ENCODE data around the gene EIF1B. TPM values are rescaled to one million over a fixed set of nuclear protein-coding genes. Genes with fewer than 3 reads are reported as not detected.

EIF1B gene
- polyA plus RNA-seq, 1 donor (not counting 4 experiments of a cell fraction or from before 2014, with no cell fraction given): 23.5 TPM

DNA sequence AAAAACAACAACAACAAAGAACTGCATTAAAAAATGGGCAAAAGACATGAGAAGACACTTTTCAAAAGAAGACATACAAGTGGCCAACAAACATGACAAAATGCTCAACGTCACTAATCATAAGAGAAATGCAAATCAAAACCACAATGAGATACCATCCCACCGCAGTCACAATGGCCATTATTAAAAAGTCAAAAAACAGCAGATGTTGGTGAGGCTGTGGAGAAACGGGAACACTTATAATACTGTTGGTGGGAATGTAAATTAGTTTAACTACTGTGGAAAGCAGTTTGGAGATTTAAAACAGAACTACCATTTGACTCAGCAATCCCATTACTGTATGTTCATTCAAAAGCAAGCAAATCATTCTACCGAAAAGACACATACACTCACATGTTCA, 15.1 kb downstream of the EIF1B start:
- H3K9me3 ChIP-seq (ENCODE audit: control insufficient read depth, low read depth, low read length): no peaks in the 10 kb centered on the region
- H4K20me1 ChIP-seq (ENCODE audit: control insufficient read depth, extremely low read depth, insufficient read depth, low read length): no peaks in the 10 kb centered on the region
- TF ChIP-seq, protein P1, sequence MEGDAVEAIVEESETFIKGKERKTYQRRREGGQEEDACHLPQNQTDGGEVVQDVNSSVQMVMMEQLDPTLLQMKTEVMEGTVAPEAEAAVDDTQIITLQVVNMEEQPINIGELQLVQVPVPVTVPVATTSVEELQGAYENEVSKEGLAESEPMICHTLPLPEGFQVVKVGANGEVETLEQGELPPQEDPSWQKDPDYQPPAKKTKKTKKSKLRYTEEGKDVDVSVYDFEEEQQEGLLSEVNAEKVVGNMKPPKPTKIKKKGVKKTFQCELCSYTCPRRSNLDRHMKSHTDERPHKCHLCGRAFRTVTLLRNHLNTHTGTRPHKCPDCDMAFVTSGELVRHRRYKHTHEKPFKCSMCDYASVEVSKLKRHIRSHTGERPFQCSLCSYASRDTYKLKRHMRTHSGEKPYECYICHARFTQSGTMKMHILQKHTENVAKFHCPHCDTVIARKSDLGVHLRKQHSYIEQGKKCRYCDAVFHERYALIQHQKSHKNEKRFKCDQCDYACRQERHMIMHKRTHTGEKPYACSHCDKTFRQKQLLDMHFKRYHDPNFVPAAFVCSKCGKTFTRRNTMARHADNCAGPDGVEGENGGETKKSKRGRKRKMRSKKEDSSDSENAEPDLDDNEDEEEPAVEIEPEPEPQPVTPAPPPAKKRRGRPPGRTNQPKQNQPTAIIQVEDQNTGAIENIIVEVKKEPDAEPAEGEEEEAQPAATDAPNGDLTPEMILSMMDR (optimal IDR thresholded peaks at IDR 0.05 in 1 of 3, IDR thresholded peaks at IDR 0.05 in 1 of 3, conservative IDR thresholded peaks at IDR 0.05 in 1 of 3; ENCODE audit: extremely low read depth in 1 of 3, insufficient read depth in 2 of 3, low read length in 3 of 3): no peak
- TF ChIP-seq EZH2 (IDR thresholded peaks at IDR 0.05; ENCODE audit: low read length): no peak
- no peaks in the 10 kb centered on the region for H3K4me1 ChIP-seq (ENCODE audit: control insufficient read depth, extremely low read depth, insufficient read depth, low read length)
- no peak overlapping the region for H3K4me2 ChIP-seq (ENCODE audit: control insufficient read depth, extremely low read depth, insufficient read depth, low read depth, low read length)
- no peaks in the 10 kb centered on the region for H3K27me3 ChIP-seq (ENCODE audit: control insufficient read depth, extremely low read depth, insufficient read depth, low read length)
- no peak for DNase-seq (ENCODE audit: low read depth, low spot score)
- no peak overlapping the region for H2AFZ ChIP-seq (ENCODE audit: control insufficient read depth, low read length)
- H3K9ac ChIP-seq (ENCODE audit: control insufficient read depth, extremely low read depth, insufficient read depth, low read length): no peak overlapping the region
- H3K9me1 ChIP-seq (ENCODE audit: control insufficient read depth, extremely low read depth, insufficient read depth, low read length): no peaks in the 10 kb centered on the region
- dilution Hi-C loops (cut with MboI; ENCODE audit: extremely low pct_ligation_motif_present, low sequenced_read_pairs): no loop called here
- H3K36me3 ChIP-seq (ENCODE audit: control insufficient read depth in 2 of 2, extremely low read depth in 1 of 2, insufficient read depth in 2 of 2, low read length in 2 of 2): no peaks in the 10 kb centered on the region
- no peaks in the 10 kb centered on the region for H3K79me2 ChIP-seq (ENCODE audit: control insufficient read depth, insufficient read depth, low read length)
- no peak for FAIRE-seq
- H3K27ac ChIP-seq (ENCODE audit: control insufficient read depth, insufficient read depth, low read length): no peak overlapping the region
- H3K4me3 ChIP-seq (ENCODE audit: control insufficient read depth in 2 of 3, extremely low read depth in 1 of 3, insufficient read depth in 2 of 3, low read depth in 1 of 3, low read length in 3 of 3): no peak overlapping the region

DNA sequence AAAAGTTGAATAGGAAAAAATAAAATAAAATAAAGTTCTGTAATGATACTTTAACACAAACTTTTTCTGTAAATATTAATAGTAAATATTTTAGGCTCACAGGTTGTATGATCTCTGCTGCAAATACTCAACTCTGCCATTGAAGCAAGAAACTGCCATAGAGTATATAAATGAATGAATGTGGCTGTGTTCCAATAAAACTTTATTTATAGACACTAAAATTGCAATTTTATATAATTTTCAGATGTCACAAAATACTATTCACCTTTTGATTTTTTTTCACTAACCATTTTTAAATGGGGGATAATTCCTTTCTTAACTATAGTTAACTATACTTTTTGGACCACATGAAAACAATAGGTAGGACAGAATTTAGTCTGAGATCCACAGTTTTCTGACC, 16.0 kb downstream of the EIF1B start:
- Histone ChIP-seq H4K20me1 (ENCODE audit: control insufficient read depth, extremely low read depth, insufficient read depth, low read length) (no peaks in the 10 kb centered on the region), H3K27ac (ENCODE audit: control insufficient read depth, insufficient read depth, low read length) (no peak overlapping the region), H3K79me2 (ENCODE audit: control insufficient read depth, insufficient read depth, low read length) (no peaks in the 10 kb centered on the region), H3K4me2 (ENCODE audit: control insufficient read depth, extremely low read depth, insufficient read depth, low read depth, low read length) (no peak overlapping the region), H3K9me1 (ENCODE audit: control insufficient read depth, extremely low read depth, insufficient read depth, low read length) (no peaks in the 10 kb centered on the region), H3K4me1 (ENCODE audit: control insufficient read depth, extremely low read depth, insufficient read depth, low read length) (no peaks in the 10 kb centered on the region), H3K4me3 (ENCODE audit: control insufficient read depth in 2 of 3, extremely low read depth in 1 of 3, insufficient read depth in 2 of 3, low read depth in 1 of 3, low read length in 3 of 3) (no peak overlapping the region), H3K9ac (ENCODE audit: control insufficient read depth, extremely low read depth, insufficient read depth, low read length) (no peak overlapping the region), H3K27me3 (ENCODE audit: control insufficient read depth, extremely low read depth, insufficient read depth, low read length) (no peaks in the 10 kb centered on the region), H3K36me3 (ENCODE audit: control insufficient read depth in 2 of 2, extremely low read depth in 1 of 2, insufficient read depth in 2 of 2, low read length in 2 of 2) (no peaks in the 10 kb centered on the region), H3K9me3 (ENCODE audit: control insufficient read depth, low read depth, low read length) (no peaks in the 10 kb centered on the region), H2AFZ (ENCODE audit: control insufficient read depth, low read length) (no peak overlapping the region)
- dilution Hi-C loops (cut with MboI; ENCODE audit: extremely low pct_ligation_motif_present, low sequenced_read_pairs): no loop called here
- no peak for DNase-seq (ENCODE audit: low read depth, low spot score)
- TF ChIP-seq EZH2 (IDR thresholded peaks at IDR 0.05; ENCODE audit: low read length): no peak
- TF ChIP-seq, protein P1 (optimal IDR thresholded peaks at IDR 0.05 in 1 of 3, IDR thresholded peaks at IDR 0.05 in 1 of 3, conservative IDR thresholded peaks at IDR 0.05 in 1 of 3; ENCODE audit: extremely low read depth in 1 of 3, insufficient read depth in 2 of 3, low read length in 3 of 3): no peak
- FAIRE-seq: no peak
